ENCODE results near the gene DLGAP1.

Gene DLGAP1

DNA sequence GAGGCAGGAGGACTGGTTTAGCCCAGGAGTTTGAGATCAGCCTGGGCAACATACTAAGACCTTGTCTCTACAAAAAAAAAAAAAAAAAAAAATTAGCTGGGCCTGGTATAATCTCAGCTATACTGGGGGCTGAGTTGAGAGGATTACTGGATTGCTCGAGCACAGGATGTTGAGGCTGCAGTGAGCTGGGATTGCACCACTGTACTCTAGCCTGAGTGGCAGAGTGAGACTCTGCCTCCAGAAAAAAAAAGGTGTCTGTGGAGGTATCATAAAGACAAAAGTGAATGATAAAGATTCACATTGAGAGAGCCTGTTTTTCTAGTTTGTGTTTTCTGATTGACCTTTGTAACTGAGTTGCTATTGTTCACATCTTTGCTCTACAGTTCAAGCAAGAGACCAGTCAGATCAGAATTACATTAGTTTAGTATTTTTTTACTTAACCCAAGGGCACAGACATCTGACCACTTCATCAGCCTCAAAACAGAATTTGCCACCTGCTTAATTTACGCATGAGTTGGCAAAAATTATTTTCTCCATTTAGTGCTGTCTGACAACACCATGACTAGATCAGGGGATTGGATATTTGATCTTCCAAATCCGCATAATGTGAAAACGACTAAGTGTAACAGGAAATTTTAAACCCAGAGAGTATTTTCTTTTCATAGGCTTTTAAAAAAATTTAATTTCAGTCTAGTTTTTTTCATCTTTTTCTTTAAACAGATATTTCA, 734.1 kb downstream of the DLGAP1 start:
- peaks cover 7% of the 10 kb centered on the region for H3K27me3 Mint-ChIP-seq
- DNase-seq = no peak
- CTCF ChIA-PET = no interaction called here
- H3K27ac Mint-ChIP-seq = no peak overlapping the region
- no peaks in the 10 kb centered on the region for H3K9me3 Mint-ChIP-seq
- H3K36me3 Mint-ChIP-seq = no peaks in the 10 kb centered on the region
- H3K4me1 Mint-ChIP-seq = no peaks in the 10 kb centered on the region
- H3K4me3 Mint-ChIP-seq = no peak overlapping the region

DNA sequence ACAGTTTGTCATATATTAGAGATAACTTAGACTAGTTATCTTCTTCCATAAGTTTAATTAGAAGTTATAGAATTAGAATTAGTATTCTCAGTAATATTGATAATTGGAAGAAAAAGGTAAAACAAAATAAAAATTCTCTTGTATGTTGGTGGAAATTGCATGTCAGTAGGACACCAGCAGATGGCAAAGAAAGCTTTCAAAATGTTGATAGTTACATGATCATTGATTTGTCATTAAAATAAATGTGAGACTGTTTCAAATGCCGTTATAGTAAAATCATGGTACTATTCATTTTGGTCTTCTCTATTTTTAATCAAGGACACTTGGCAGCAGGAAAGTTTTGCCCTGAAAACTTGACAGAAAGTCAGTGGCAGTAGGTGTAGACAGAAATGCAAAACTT, 734.9 kb downstream of the DLGAP1 start:
- no peaks in the 10 kb centered on the region for H3K9me3 Mint-ChIP-seq
- H3K4me3 Mint-ChIP-seq = no peak overlapping the region
- H3K36me3 Mint-ChIP-seq = no peaks in the 10 kb centered on the region
- H3K4me1 Mint-ChIP-seq = no peaks in the 10 kb centered on the region
- no peak overlapping the region for H3K27ac Mint-ChIP-seq
- no peak for DNase-seq
- CTCF ChIA-PET = no interaction called here
- peaks cover 8% of the 10 kb centered on the region for H3K27me3 Mint-ChIP-seq

DNA sequence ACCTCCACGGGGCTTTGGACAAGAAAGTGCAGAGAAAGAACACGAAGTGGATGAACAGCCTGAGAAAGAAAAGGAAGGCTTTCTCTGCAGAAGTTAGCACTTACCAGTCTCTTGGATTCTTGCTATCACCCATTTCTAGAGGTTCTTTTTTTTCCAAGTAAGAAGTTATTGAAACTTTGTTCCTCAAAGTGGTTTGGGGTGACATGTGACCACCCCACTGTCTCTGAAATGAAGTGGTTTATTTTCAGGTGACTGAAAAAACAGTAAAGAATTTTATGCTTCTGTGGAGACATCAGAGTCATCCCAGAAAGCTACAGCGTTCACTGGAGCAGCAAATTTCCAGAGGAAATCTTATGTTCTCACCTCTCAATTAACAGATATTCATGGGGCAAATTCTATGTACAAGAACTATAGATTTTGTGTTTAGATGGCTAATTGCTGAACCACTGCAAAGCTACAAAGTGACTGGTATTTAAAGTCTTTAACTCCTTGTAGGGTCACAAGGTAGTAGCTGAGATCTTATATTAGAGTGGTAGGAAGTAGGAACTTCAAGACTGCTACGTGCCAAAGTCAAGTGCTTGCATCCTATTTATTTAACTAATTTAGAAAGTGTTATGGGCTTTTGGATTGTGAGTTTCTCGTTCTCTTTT, 737.6 kb downstream of the DLGAP1 start:
- H3K27me3 Mint-ChIP-seq = peaks cover 12% of the 10 kb centered on the region
- no peaks in the 10 kb centered on the region for H3K4me1 Mint-ChIP-seq
- CTCF ChIA-PET = no interaction called here
- no peak overlapping the region for H3K27ac Mint-ChIP-seq
- no peaks in the 10 kb centered on the region for H3K9me3 Mint-ChIP-seq
- H3K4me3 Mint-ChIP-seq = no peak overlapping the region
- no peaks in the 10 kb centered on the region for H3K36me3 Mint-ChIP-seq
- no peak for DNase-seq

DNA sequence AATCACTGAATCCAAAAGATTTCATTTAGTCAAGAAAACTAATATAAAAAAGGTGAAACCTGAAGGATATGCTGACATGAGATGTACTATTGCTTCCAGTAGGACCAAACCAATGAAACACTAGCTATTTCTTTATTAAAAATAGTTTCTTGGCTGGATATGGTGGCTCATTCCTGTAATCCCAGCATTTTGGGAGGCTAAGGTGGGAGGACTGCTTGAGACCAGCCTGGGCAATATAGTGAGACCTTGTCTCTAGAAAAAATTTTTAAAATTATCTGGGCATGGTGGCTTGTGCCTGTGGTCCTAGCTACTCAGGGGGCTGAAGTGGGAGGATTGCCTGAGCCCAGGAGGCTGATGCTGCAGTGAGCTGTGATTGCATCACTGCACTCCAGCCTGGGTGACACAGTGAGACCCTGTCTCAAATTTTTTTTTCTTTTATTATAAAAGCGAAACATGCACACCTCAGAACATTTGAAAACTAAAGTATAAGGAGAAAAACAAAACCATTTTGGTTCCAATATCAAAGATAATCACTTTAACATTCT, 738.9 kb downstream of the DLGAP1 start:
- H3K9me3 Mint-ChIP-seq = no peaks in the 10 kb centered on the region
- no peaks in the 10 kb centered on the region for H3K4me1 Mint-ChIP-seq
- no peak for DNase-seq
- no peak overlapping the region for H3K27ac Mint-ChIP-seq
- CTCF ChIA-PET = no interaction called here
- peaks cover 14% of the 10 kb centered on the region for H3K27me3 Mint-ChIP-seq
- no peaks in the 10 kb centered on the region for H3K36me3 Mint-ChIP-seq
- H3K4me3 Mint-ChIP-seq = no peak overlapping the region

DNA sequence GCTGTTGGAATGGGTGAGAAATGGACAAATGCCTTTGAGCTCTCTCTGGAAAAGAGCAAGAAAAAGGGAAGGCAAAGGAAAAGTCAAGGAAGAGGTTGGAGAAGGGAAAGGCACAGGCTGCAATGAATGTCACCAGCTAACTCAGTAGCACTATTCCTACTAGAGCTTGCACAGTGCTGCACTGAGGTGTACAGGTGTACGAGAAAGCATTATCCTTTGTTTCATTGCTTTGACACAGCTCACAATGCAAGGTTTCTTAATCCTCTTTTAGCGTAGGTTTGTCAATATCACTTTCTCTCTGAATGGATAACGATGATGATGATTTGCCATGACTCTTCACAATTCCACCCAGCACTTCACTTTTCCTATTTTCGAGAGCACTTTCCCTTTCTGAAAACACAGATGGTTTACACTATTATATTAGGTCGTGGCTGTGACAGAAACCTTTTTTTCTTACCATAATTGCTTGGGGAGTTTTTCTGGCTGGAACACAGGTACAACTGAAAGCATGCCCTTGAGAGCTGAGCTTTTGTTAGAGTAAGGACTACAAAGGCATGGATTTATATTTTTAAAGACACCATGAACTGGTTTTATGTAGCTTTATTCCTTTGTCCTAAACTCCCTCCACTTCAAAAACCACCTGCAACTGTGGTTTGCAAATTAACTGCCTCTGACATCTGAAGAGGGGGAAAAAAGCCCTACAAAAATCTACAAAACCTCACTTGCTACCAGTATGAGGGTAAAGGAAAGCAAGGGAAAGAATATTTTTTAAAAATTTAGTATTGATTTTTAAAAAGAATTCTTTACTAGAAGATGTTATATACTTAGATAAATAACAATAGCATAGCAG, 739.7 kb downstream of the DLGAP1 start:
- H3K4me3 Mint-ChIP-seq = no peak overlapping the region

DNA sequence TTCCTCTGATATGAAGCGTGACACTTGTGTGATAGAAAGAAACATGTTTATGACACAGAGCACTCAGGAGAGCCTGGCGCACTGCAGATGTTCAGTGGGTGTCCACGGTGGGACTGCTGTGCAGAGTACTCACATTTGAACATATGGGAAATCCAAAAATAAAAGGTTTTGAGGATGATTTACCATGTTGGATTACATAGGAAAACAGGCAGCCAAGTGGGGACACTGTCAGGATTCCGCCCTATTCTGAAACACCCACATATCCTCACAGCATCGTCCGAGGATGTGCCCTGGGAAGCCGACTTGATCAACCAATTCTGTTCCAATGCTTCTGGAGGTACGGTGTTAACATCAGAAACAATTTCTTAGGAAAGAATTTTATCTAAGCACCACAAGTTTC, 741.4 kb downstream of the DLGAP1 start:
- CTCF ChIA-PET = no interaction called here

More for the DNA sequence above, 739.7 kb downstream of the DLGAP1 start:
- Mint-ChIP-seq H3K9me3 (no peaks in the 10 kb centered on the region), H3K27me3 (peaks cover 14% of the 10 kb centered on the region), H3K27ac (no peak overlapping the region), H3K36me3 (no peaks in the 10 kb centered on the region), H3K4me1 (no peaks in the 10 kb centered on the region)
- CTCF ChIA-PET = no interaction called here
- no peak for DNase-seq

DNA sequence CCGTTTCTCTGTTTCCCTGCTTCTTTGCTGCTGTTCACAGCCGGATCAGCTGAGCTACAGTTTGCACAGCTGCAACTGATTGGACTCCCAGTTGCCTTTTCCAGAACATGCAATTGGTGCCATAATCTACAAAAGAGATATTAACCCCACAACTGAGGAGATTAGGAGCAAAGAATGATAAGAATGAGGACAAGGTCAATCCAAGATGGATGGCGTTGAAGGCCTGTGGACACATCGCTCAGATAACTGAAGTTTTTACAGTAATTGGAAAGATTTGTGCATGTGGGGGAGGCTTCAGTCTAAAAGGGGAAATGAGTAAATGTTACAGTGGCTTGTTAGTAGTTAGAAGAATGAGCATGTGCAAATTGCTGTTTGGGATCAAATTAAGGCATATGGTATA, 741.9 kb downstream of the DLGAP1 start:
- no peaks in the 10 kb centered on the region for H3K4me1 Mint-ChIP-seq
- DNase-seq = no peak
- no peaks in the 10 kb centered on the region for H3K36me3 Mint-ChIP-seq
- CTCF ChIA-PET = no interaction called here
- H3K9me3 Mint-ChIP-seq = no peaks in the 10 kb centered on the region
- H3K27me3 Mint-ChIP-seq = peaks cover 19% of the 10 kb centered on the region
- no peak overlapping the region for H3K4me3 Mint-ChIP-seq
- H3K27ac Mint-ChIP-seq = no peak overlapping the region

More for the DNA sequence above, 741.4 kb downstream of the DLGAP1 start:
- DNase-seq = no peak
- Mint-ChIP-seq H3K4me1 (no peaks in the 10 kb centered on the region), H3K4me3 (no peak overlapping the region), H3K36me3 (no peaks in the 10 kb centered on the region), H3K27me3 (peaks cover 15% of the 10 kb centered on the region), H3K9me3 (no peaks in the 10 kb centered on the region), H3K27ac (no peak overlapping the region)

DNA sequence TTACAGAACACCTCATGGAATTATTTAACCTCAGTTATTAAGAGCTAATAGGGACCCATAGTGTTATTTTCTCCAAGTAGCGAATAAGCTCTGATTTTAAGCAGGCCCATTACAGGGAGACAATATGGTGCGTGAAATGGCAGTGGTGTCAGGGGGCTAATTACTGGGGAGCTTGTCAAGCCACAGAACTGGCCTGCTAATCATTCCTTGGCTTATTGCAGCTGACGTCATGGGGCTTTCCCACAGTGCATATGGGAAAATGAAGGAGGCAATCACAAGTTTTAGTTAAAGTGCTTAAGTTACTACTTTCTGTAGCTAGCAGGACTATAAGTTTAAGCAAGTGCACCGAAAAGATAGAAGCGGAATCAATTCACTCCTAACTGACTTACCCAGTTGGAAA, 742.6 kb downstream of the DLGAP1 start:
- no peaks in the 10 kb centered on the region for H3K36me3 Mint-ChIP-seq
- peaks cover 20% of the 10 kb centered on the region for H3K27me3 Mint-ChIP-seq
- no peaks in the 10 kb centered on the region for H3K9me3 Mint-ChIP-seq
- no peak overlapping the region for H3K27ac Mint-ChIP-seq
- no peak for DNase-seq
- no peak overlapping the region for H3K4me3 Mint-ChIP-seq
- no peaks in the 10 kb centered on the region for H3K4me1 Mint-ChIP-seq
- CTCF ChIA-PET = no interaction called here

DNA sequence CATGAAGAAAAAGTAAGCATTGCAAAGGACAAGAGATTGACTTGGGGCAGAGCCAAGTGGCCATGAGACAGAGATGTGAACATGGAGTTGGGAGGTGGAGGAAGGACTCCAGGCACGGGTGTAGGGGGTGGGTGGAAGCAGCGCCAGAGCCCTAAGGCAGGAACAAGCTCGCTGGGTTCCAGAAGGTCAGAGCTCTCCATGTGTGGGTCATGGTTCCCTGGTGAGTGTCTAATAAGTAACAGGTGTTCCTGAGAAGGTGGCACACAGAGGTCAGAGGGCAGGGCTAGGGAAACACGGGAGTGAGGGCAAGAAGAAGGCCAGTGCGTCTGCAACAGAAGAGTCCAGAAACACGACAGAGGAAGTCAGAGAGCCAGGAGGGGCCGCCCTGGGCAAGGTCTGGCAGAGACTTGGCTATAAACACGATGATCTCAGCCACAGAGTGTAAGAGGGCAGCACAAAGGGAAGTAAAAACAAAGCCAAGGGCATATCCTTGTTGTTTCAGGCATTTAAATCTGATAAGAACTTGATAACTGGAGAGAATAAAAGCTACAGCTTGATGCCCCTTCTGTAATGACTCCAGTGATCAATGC, 744.3 kb downstream of the DLGAP1 start:
- no peak for DNase-seq
- Mint-ChIP-seq H3K27ac (no peak overlapping the region), H3K27me3 (peaks cover 20% of the 10 kb centered on the region), H3K9me3 (no peaks in the 10 kb centered on the region), H3K4me3 (no peak overlapping the region), H3K4me1 (no peaks in the 10 kb centered on the region), H3K36me3 (no peaks in the 10 kb centered on the region)
- CTCF ChIA-PET = interaction anchor here (1.3 kb wide), 1 partner anchor 158 kb away, joined by 4 read pairs; no protein-coding TSS in a partner anchor

DNA sequence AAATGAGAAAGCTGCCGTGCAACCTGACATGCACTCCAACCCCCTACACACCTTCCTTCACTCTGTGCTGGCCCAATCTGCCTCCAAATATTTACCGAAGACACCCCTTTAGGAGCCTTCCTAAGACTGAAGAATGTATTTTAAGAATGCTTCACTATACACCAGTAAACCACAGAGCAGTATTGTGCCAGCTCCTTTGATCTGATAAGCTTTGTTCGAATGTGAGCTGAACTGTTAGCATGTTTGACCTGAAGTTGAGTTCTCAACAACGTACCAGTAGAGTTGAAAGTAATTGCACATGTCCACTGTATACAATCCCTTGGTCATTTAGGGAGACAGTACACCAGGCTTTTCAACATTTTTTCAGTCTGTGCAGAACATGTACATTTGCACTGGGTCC, 745.9 kb downstream of the DLGAP1 start:
- CTCF ChIA-PET = no interaction called here
- no peaks in the 10 kb centered on the region for H3K9me3 Mint-ChIP-seq
- H3K36me3 Mint-ChIP-seq = no peaks in the 10 kb centered on the region
- no peak overlapping the region for H3K4me3 Mint-ChIP-seq
- H3K4me1 Mint-ChIP-seq = no peaks in the 10 kb centered on the region
- peaks cover 15% of the 10 kb centered on the region for H3K27me3 Mint-ChIP-seq
- DNase-seq = no peak
- H3K27ac Mint-ChIP-seq = no peak overlapping the region

DNA sequence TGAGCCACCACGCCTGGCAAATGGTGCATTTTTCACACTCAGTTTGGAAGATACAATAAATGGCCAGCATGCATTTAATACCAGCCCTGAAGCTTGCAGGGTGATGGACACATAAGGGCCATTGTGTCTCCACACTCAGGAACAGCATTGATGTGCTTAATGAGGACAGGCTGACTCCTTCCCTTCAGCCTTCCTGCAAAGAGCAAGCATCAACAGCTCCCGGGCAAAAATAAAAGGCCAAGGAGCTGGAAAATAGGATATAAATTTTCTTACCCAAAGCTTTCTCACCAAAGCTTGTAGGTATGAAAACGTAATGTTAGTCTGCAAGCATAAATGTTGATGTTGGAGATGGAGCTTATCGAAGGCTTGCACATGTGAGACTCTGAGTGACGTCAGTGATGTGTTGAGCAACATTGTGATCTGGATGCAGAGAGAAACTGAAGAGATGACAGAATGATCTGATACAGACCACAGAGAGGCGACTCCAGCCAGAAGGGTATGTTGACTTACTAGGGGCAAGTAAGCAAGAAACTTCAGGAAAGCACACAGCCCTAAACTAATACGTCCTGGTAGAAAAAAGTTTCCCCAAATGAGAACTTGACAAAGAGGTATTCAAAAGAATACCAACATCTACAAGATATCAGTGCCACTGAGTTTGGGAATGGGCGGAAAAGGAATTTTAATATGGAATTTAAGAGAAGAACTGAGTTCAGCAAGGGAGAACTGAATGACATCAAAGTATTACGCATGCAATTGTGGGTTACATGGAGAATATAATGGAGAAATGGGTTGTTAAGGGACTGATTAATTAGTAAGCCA, 748.6 kb downstream of the DLGAP1 start:
- Mint-ChIP-seq H3K36me3 (no peaks in the 10 kb centered on the region), H3K4me1 (no peaks in the 10 kb centered on the region), H3K4me3 (no peak overlapping the region), H3K27me3 (peaks cover 33% of the 10 kb centered on the region), H3K9me3 (no peaks in the 10 kb centered on the region), H3K27ac (no peak overlapping the region)
- CTCF ChIA-PET = interaction anchor here (0.6 kb wide), 1 partner anchor 329 kb away, joined by 3 read pairs; no protein-coding TSS in a partner anchor
- no peak for DNase-seq

DNA sequence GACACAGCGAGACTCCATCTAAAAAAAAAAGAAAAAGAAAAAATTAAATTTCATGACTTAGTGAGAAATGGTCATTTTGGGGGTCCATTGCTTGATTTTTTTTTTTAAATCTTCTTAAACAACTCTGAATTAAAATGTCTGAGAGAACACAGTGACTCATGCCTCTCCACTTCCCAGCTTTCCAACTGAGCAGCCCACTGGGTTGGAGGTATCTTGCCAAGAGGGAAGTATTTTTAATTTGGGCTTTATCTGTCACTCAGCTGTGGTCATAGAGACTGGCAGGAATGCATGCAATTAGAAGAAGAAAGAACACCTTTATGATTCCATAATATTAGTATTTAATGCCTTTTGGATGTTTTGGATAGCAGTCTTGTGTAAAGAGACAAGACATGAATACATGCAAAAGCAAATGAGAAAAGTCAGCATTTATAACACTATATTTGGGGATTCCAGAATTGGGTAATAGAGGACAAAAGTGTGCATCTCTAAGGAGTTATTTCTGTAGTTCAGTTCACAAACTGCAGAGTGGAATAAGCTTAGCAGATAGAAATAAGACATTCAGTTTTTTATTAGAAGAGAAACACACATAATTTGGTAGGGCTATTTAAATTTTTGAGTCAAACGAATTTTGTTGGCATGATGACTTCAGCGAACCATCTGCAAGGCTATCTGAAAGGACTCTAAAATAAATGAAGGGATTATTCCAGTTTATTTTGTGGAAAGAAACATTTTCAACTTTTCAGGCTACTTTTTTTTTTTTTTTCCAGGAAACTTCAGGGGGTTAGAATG, 750.4 kb downstream of the DLGAP1 start:
- Mint-ChIP-seq H3K4me3 (no peak overlapping the region), H3K9me3 (no peaks in the 10 kb centered on the region), H3K27me3 (peaks cover 40% of the 10 kb centered on the region), H3K27ac (no peak overlapping the region), H3K36me3 (no peaks in the 10 kb centered on the region), H3K4me1 (no peaks in the 10 kb centered on the region)
- CTCF ChIA-PET = interaction anchor here (1.0 kb wide), 1 partner anchor 88 kb away, joined by 3 read pairs; no protein-coding TSS in a partner anchor
- no peak for DNase-seq

DNA sequence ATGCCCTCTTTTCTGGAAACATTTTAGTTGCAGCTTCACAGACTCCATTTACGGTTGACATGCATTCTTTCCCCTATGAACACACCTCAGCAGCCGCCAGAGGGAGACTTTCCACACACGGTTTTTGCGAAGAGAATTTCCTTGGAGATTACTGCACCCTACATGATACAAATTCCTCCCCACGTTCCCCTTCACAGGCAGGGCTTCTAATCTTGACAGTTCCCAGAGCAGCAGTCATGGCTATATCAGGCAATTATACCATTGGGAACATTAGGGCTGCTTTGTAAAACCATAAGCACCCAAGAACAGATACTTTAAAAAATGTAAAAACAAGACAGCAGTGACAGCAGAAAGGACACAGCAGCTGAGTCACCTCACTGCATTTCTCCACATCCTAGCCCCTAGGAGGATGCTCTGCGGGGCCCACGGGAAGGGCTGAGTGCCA, 751.4 kb downstream of the DLGAP1 start:
- DNase-seq = peak; percentile 43
- Mint-ChIP-seq H3K4me1 (no peaks in the 10 kb centered on the region), H3K27ac (no peak overlapping the region), H3K27me3 (peaks cover 48% of the 10 kb centered on the region), H3K4me3 (no peak overlapping the region), H3K36me3 (no peaks in the 10 kb centered on the region), H3K9me3 (no peaks in the 10 kb centered on the region)
- CTCF ChIA-PET = interaction anchor here (1.4 kb wide), 1 partner anchor 67 kb away, joined by 3 read pairs; no protein-coding TSS in a partner anchor
